ENCODE results near the gene ZNF576.
"Not testable (repeated sequence)": the region's sequence is repeated elsewhere in the genome, so short reads cannot be mapped to it uniquely, and the experiment has no call there.

ZNF576 gene

GRCh38 chr19:43625918-43626579 lies 29.7 kb downstream of the ZNF576 start:
- DNase-seq (ENCODE audit: low read depth in 3 of 3), result peak in 1 of 3 experiments; percentile 15

- DNase-seq (ENCODE audit: low read depth in 3 of 3), result no peak
Observed at GRCh38 chr19:43626838-43627237, 30.4 kb downstream of the ZNF576 start.

GRCh38 chr19:43628646-43629326 lies 32.4 kb downstream of the ZNF576 start:
- no peak for DNase-seq (ENCODE audit: low read depth in 3 of 3)

- DNase-seq (ENCODE audit: low read depth in 3 of 3), result no peak
Observed at GRCh38 chr19:43631491-43631890, 35.1 kb downstream of the ZNF576 start.

- DNase-seq (ENCODE audit: low read depth in 3 of 3), result no peak
Observed at GRCh38 chr19:43633520-43633919, 37.1 kb downstream of the ZNF576 start.

- DNase-seq (ENCODE audit: low read depth in 3 of 3), result no peak
Observed at GRCh38 chr19:43634068-43634467, 37.7 kb downstream of the ZNF576 start.

GRCh38 chr19:43634506-43634871 lies 38.1 kb downstream of the ZNF576 start:
- no peak for DNase-seq (ENCODE audit: low read depth in 3 of 3)

- no peak for DNase-seq (ENCODE audit: low read depth in 3 of 3)
Observed at GRCh38 chr19:43634872-43635560, 38.6 kb downstream of the ZNF576 start.

GRCh38 chr19:43635561-43635940 lies 39.2 kb downstream of the ZNF576 start:
- not testable (repeated sequence) for DNase-seq (ENCODE audit: low read depth in 3 of 3)

- DNase-seq (ENCODE audit: low read depth in 3 of 3), result no peak
Observed at GRCh38 chr19:43636121-43636683, 39.8 kb downstream of the ZNF576 start.

- no peak for DNase-seq (ENCODE audit: low read depth in 3 of 3)
Observed at GRCh38 chr19:43638214-43638994, 42.0 kb downstream of the ZNF576 start.

- DNase-seq (ENCODE audit: low read depth in 3 of 3), result no peak
Observed at GRCh38 chr19:43638995-43639518, 42.7 kb downstream of the ZNF576 start.

- DNase-seq (ENCODE audit: low read depth in 3 of 3), result peak; percentile 1 to 38 (median 18)
Observed at GRCh38 chr19:43639519-43640423, 43.4 kb downstream of the ZNF576 start, which contains the start of gene CADM4. TSS of gene CADM4 (minus strand) at chr19:43639850. CDS start at chr19:43639790, 60 bp downstream.

GRCh38 chr19:43640424-43640757 lies 44.0 kb downstream of the ZNF576 start:
- DNase-seq (ENCODE audit: low read depth in 3 of 3), result no peak

GRCh38 chr19:43641333-43641732 lies 44.9 kb downstream of the ZNF576 start:
- DNase-seq (ENCODE audit: low read depth in 3 of 3), result no peak

GRCh38 chr19:43642531-43642930 lies 46.1 kb downstream of the ZNF576 start:
- DNase-seq (ENCODE audit: low read depth in 3 of 3), result no peak

- DNase-seq (ENCODE audit: low read depth in 3 of 3), result no peak
Observed at GRCh38 chr19:43643326-43643725, 46.9 kb downstream of the ZNF576 start.

GRCh38 chr19:43644181-43644580 lies 47.8 kb downstream of the ZNF576 start:
- DNase-seq (ENCODE audit: low read depth in 3 of 3), result no peak

GRCh38 chr19:43648633-43649032 lies 52.2 kb downstream of the ZNF576 start:
- DNase-seq (ENCODE audit: low read depth in 3 of 3), result no peak

GRCh38 chr19:43649514-43649913 lies 53.1 kb downstream of the ZNF576 start:
- no peak for DNase-seq (ENCODE audit: low read depth in 3 of 3)

- DNase-seq (ENCODE audit: low read depth in 3 of 3), result not testable (repeated sequence)
Observed at GRCh38 chr19:43650276-43650675, 53.9 kb downstream of the ZNF576 start.
